GM19193 (cell line): ENCODE data around the gene ALDH1A3.

Experiments
- POLR2A ChIP-seq: IDR thresholded peaks from 4 replicates; pipeline ENCODE4 v1.6.1; 2011; ENCODE audit not compliant: insufficient read depth, insufficient read length; ENCODE audit errors: extremely low read depth

The ALDH1A3 gene

GRCh38 chr15:100959066-100960050 lies 79.7 kb downstream of the ALDH1A3 start:
- no peak for TF ChIP-seq POLR2A
